GM18870 (cell line): Measurements from ENCODE around the gene ANKRD33.

Experiments
- ATAC-seq: cut with Tn5 transposase; IDR thresholded peaks from one replicate; pipeline ENCODE4 v1.9.1; 2021; ENCODE audit warnings: moderate library complexity; ENCODE audit not compliant: unreplicated experiment

ANKRD33 gene

DNA sequence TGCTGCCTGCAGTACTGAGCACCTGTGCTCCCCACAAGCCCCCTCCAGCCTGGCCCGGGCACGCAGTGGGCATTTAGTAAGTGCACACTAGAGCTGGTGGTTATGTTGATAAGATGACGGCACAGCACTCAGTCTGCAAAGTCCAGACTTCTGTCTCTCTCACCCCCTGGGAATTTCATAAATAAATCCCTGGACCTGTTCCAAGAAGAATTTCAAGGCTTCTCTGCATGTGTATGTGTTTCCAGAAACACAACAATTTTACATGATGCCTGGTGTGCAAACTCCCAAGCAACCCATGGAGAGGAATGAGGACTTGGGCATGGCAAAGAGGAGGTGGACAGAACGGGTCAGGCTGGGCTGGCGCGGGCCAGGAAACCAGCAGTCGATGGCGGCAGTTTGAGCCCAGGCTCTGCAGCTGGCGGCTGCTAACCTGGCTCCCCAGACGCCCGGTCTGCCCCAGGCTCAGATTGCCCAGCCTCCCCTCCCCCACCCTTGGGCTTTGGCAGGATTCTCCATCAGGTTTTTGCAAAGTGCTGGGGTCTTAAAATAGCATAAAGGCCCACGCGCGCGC lies 53.2 kb downstream of the ANKRD33 start:
- no peak for ATAC-seq
